Measurements from ENCODE around the gene PDE1A. TPM values are rescaled to one million over a fixed set of nuclear protein-coding genes. Genes with fewer than 3 reads are reported as not detected.

The PDE1A gene
- total RNA-seq, 2 donors from 2014 or later: 0.31 TPM; not detected in 1

- Mint-ChIP-seq H3K36me3 (ENCODE audit: low read depth) (no peaks in the 10 kb centered on the region), H3K27ac (no peak overlapping the region), H3K9me3 (peaks cover 2% of the 10 kb centered on the region), H3K4me1 (no peaks in the 10 kb centered on the region), H3K4me3 (no peak overlapping the region), H3K27me3 (ENCODE audit: insufficient read depth) (no peaks in the 10 kb centered on the region)
- no peak overlapping the region for H3K27ac ChIP-seq (ENCODE audit: low read depth, low read length)
- WGBS, 2 experiments (ENCODE audit: insufficient coverage in 1 of 2, insufficient read length in 1 of 2): 78% methylated on average over 3 of the region's 3 CpGs; no CpG with 5 or more reads in 1 of the 2 experiments
- H3K9ac ChIP-seq (ENCODE audit: extremely low read depth, low read length, poor library complexity, severe bottlenecking): no peak overlapping the region
- H3K36me3 ChIP-seq (ENCODE audit: control insufficient read depth, insufficient read depth, low read length): no peaks in the 10 kb centered on the region
- no peaks in the 10 kb centered on the region for H3K9me3 ChIP-seq (ENCODE audit: control insufficient read depth, low read length)
- no peak for TF ChIP-seq CTCF (conservative IDR thresholded peaks at IDR 0.05)
- no peak for DNase-seq
- no peaks in the 10 kb centered on the region for H3K27me3 ChIP-seq (ENCODE audit: control insufficient read depth, insufficient read depth, low read length, poor library complexity, severe bottlenecking)
- no peak overlapping the region for H3K4me3 ChIP-seq (ENCODE audit: low read length)
- no peaks in the 10 kb centered on the region for H3K4me1 ChIP-seq (ENCODE audit: control insufficient read depth, insufficient read depth, low read length)
These were observed 68.2 kb downstream of the PDE1A start for GRCh38 chr2:182358601-182359000.

DNA sequence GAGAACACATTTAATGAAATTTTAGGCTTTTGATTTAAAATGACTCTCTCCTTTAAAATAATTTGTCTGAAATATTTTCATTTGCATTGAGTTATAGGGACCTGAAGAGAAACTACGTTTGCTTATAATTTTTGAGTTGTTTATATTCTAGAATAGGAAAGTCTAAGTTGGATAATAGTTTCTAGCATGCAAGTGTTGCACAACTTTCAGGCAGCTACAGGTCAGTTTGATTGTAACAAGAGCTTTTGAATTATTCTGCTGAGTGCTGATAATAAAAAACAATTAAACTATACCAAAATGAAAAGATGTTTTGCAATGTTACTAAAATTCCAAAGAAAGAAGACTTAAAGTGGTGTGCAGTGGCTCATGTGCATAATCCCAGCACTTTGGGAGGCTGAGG, 71.0 kb downstream of the PDE1A start:
- 87% methylated on average over 1 of the region's 1 CpG; no CpG with 5 or more reads in 1 of the 2 experiments for WGBS, 2 experiments (ENCODE audit: insufficient coverage in 1 of 2, insufficient read length in 1 of 2)
- H3K27me3 Mint-ChIP-seq (ENCODE audit: insufficient read depth): no peaks in the 10 kb centered on the region
- no peak for DNase-seq
- no peak overlapping the region for H3K4me3 Mint-ChIP-seq
- H3K9me3 ChIP-seq (ENCODE audit: control insufficient read depth, low read length): no peaks in the 10 kb centered on the region
- no peaks in the 10 kb centered on the region for H3K4me1 ChIP-seq (ENCODE audit: control insufficient read depth, insufficient read depth, low read length)
- H3K36me3 Mint-ChIP-seq (ENCODE audit: low read depth): no peaks in the 10 kb centered on the region
- no peak overlapping the region for H3K9ac ChIP-seq (ENCODE audit: extremely low read depth, low read length, poor library complexity, severe bottlenecking)
- H3K4me3 ChIP-seq (ENCODE audit: low read length): no peak overlapping the region
- no peak overlapping the region for H3K27ac Mint-ChIP-seq
- no peak overlapping the region for H3K27ac ChIP-seq (ENCODE audit: low read depth, low read length)
- no peaks in the 10 kb centered on the region for H3K9me3 Mint-ChIP-seq
- H3K27me3 ChIP-seq (ENCODE audit: control insufficient read depth, insufficient read depth, low read length, poor library complexity, severe bottlenecking): no peaks in the 10 kb centered on the region
- no peak for TF ChIP-seq CTCF (conservative IDR thresholded peaks at IDR 0.05)
- H3K4me1 Mint-ChIP-seq: no peaks in the 10 kb centered on the region
- no peaks in the 10 kb centered on the region for H3K36me3 ChIP-seq (ENCODE audit: control insufficient read depth, insufficient read depth, low read length)

- H3K4me1 ChIP-seq (ENCODE audit: control insufficient read depth, insufficient read depth, low read length): no peaks in the 10 kb centered on the region
- H3K9ac ChIP-seq (ENCODE audit: extremely low read depth, low read length, poor library complexity, severe bottlenecking): no peak overlapping the region
- no peak for TF ChIP-seq CTCF (conservative IDR thresholded peaks at IDR 0.05)
- no peak overlapping the region for H3K4me3 ChIP-seq (ENCODE audit: low read length)
- Mint-ChIP-seq H3K4me3 (no peak overlapping the region), H3K36me3 (ENCODE audit: low read depth) (no peaks in the 10 kb centered on the region), H3K4me1 (no peaks in the 10 kb centered on the region), H3K27me3 (ENCODE audit: insufficient read depth) (no peaks in the 10 kb centered on the region), H3K9me3 (no peaks in the 10 kb centered on the region), H3K27ac (no peak overlapping the region)
- WGBS, 2 experiments (ENCODE audit: insufficient coverage in 1 of 2, insufficient read length in 1 of 2): 94% methylated on average over 3 to 4 of the region's 4 CpGs
- no peaks in the 10 kb centered on the region for H3K9me3 ChIP-seq (ENCODE audit: control insufficient read depth, low read length)
- no peak overlapping the region for H3K27ac ChIP-seq (ENCODE audit: low read depth, low read length)
- no peaks in the 10 kb centered on the region for H3K27me3 ChIP-seq (ENCODE audit: control insufficient read depth, insufficient read depth, low read length, poor library complexity, severe bottlenecking)
- no peaks in the 10 kb centered on the region for H3K36me3 ChIP-seq (ENCODE audit: control insufficient read depth, insufficient read depth, low read length)
- DNase-seq: no peak
These were observed 75.4 kb downstream of the PDE1A start for GRCh38 chr2:182351427-182351826.
